NCI-H510A treated with DMSO at 0.1 percent for 48 hours (cell line): ENCODE measurements around the gene TRIP11.

Source experiments
- DNase-seq: peaks from one replicate; lab custom pipeline; 2025; lab: John Stamatoyannopoulos, UW

TRIP11 gene

GRCh38 chr14:91918186-91918883, 121.5 kb downstream of the TRIP11 start:
- DNase-seq: no peak
